ENCODE measurements around the gene CAMTA1.

CAMTA1 gene

DNA sequence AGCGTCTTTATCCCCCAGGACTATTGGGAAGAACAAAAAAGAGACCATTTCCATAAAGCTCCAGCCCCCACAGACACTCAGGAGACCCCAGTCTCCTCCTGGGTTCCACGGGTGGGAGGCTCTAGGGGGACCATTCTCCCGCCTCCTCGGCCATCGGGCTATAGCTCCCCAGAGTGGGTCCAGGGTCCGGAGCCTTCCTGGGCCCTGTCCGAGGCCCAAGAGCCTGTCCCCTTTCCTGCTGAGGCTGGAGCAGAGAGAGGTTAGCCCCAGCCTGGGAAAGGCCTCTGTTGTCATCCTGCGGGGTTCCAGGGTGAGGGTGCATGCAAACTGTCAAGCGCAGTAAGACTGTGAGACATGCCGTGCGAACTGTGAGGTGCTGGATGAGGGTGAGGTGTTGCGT is 166.3 kb downstream of the CAMTA1 start:
- H3K4me3 ChIP-seq (ENCODE audit: low read length) = no peak overlapping the region
- TF ChIP-seq, protein P1, sequence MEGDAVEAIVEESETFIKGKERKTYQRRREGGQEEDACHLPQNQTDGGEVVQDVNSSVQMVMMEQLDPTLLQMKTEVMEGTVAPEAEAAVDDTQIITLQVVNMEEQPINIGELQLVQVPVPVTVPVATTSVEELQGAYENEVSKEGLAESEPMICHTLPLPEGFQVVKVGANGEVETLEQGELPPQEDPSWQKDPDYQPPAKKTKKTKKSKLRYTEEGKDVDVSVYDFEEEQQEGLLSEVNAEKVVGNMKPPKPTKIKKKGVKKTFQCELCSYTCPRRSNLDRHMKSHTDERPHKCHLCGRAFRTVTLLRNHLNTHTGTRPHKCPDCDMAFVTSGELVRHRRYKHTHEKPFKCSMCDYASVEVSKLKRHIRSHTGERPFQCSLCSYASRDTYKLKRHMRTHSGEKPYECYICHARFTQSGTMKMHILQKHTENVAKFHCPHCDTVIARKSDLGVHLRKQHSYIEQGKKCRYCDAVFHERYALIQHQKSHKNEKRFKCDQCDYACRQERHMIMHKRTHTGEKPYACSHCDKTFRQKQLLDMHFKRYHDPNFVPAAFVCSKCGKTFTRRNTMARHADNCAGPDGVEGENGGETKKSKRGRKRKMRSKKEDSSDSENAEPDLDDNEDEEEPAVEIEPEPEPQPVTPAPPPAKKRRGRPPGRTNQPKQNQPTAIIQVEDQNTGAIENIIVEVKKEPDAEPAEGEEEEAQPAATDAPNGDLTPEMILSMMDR (IDR thresholded peaks at IDR 0.05; ENCODE audit: insufficient read depth, low read depth, low read length, missing control alignments) = no peak
- DNase-seq (ENCODE audit: low read depth) = no peak

DNA sequence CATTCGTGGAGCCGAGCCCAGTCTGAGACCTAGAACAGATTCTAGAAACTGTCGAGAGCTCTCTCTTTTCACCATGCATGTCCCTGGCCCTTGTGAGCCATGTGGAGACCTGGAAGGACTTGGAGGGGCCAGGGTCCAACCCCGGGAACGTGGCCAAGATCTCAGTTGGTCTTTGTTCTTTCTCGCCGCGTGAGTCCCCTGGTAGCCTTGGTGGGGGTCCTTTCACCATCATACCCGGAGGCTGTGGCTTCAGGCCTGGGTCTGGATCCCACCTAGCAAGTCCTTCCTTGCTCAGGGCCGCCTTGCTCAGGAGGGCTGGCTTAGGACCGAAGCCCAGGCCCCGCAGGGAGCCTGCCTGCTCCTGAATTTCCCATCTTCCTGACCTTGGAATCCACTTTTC is 168.0 kb downstream of the CAMTA1 start:
- TF ChIP-seq, protein P1 (IDR thresholded peaks at IDR 0.05; ENCODE audit: insufficient read depth, low read depth, low read length, missing control alignments) = no peak
- no peak overlapping the region for H3K4me3 ChIP-seq (ENCODE audit: low read length)
- DNase-seq (ENCODE audit: low read depth) = no peak

DNA sequence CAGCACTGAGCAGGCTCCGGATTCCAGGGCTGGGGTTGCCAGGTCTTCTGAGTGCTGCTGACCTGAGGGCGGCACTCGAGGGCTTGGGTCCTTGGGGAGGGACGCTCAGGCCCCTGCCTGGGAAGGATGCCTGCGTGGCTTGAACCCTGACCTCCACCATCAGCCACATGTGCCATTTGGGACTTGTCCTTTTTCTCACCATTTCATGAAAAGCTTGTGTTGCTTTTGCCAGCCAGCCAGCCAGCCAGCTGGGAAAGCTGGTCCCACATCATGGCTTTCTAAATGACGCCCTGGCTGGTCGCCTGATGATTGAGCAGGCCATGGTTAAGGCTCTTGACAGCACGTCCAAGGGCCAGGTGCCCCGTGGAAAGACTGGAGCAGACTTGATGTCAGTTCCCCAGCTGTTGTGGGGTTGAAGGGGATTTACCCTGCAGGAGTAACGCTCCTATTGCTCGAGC is 168.7 kb downstream of the CAMTA1 start:
- no peak for DNase-seq (ENCODE audit: low read depth)
- TF ChIP-seq, protein P1 (IDR thresholded peaks at IDR 0.05; ENCODE audit: insufficient read depth, low read depth, low read length, missing control alignments) = no peak
- no peak overlapping the region for H3K4me3 ChIP-seq (ENCODE audit: low read length)

DNA sequence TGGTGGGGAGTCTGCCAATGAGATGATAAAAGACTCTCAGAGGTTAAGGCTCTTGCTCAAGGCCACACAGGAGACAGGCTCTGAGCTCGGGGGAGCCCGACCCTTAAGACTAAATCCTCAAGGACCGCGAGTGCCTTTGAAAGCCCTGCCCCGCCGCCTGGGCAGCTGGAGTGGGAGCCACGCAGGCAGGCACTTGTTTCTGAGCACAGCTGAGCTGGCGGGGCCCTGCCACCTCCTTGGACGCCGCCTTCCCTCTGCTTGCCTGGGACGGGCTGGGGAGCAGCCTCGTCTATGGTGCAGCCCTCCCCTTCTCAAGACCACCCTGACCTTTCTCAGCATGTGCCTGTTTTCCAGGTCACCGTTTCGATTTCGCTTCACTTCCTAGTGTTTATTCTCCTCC is 169.3 kb downstream of the CAMTA1 start:
- TF ChIP-seq, protein P1 (IDR thresholded peaks at IDR 0.05; ENCODE audit: insufficient read depth, low read depth, low read length, missing control alignments) = no peak
- no peak for DNase-seq (ENCODE audit: low read depth)
- H3K4me3 ChIP-seq (ENCODE audit: low read length) = no peak overlapping the region

DNA sequence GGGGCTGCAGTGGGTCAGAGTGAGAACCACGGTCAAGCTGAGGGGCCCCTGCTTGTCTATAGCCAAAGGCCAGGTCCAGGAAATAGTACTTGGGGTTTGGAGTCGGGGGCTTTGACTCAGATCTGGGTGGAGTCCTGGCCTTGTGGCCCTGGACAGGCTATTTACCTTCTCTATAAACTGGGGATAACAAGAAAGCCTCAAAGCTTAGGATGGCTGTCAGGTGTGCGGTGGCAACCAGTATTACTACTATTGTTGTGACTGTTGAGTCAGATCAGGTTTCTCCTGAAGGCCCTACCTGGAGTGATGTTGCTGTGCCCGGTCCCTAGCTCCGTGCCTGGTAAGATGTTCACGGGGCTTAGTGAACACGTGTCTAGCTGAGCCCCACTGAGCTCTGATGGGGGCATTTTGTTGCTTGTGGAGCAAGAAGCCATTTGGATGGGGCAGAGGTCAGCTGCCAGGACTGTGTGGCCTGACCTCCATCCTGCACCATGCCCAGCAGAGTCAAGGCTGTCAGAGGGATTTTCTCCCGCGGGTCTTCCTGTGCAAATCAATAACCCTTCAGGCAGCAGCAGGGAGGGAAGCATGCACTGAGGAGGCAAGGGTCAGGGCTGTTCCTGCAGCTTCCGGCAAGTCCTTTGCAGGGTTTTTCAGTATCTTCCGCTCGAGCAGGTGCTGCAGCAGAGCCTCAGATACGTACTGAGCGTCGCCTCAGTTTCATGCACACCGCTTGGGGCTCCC is 170.3 kb downstream of the CAMTA1 start:
- TF ChIP-seq, protein P1 (IDR thresholded peaks at IDR 0.05; ENCODE audit: insufficient read depth, low read depth, low read length, missing control alignments) = no peak
- H3K4me3 ChIP-seq (ENCODE audit: low read length) = no peak overlapping the region
- peak; percentile 57 for DNase-seq (ENCODE audit: low read depth)

DNA sequence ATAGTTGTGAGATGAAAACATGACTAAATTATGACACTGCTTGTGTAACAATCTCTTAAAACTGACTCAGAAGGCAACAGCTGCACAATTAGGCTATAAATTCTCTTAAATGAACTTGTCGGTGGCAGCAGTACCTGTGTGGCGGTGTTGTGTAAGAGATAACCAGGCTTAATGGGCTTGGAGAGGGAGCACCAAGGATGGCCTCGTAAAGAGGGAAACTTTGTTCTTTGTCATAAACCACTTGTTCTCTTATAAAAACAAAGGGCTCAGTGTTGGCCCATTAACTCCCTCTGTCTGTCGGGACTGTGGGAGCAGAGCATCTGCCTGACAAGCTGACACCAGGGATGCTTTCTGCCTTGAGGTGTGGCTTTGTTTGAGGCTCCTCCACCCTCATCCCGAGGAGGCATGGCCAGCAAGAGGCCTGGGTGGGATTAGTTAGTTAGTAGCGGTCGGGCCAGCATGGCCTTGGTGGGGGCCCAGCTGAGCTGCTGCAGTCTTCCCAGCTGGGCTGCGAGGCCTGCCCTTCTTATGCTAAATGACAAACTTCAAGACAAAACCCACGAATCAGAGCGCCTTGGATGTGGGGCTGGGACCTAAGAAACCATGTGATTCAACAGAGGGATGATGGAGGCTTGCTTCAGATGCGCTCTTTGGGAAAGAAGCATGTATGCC is 171.4 kb downstream of the CAMTA1 start:
- TF ChIP-seq, protein P1 (IDR thresholded peaks at IDR 0.05; ENCODE audit: insufficient read depth, low read depth, low read length, missing control alignments) = no peak

More for the DNA sequence above, 171.4 kb downstream of the CAMTA1 start:
- no peak overlapping the region for H3K4me3 ChIP-seq (ENCODE audit: low read length)
- peak; percentile 41 for DNase-seq (ENCODE audit: low read depth)

Data from epithelial cell of esophagus (primary cell).